GM18858 (cell line): ENCODE measurements around the gene PRSS33.
A peak's percentile ranks its signal among the peaks of the same experiment; 100 is the strongest.

ENCODE experiments used
- ATAC-seq: cut with Tn5 transposase; IDR thresholded peaks from one replicate; pipeline ENCODE4 v1.9.1; 2021; ENCODE audit not compliant: unreplicated experiment

Gene PRSS33

DNA sequence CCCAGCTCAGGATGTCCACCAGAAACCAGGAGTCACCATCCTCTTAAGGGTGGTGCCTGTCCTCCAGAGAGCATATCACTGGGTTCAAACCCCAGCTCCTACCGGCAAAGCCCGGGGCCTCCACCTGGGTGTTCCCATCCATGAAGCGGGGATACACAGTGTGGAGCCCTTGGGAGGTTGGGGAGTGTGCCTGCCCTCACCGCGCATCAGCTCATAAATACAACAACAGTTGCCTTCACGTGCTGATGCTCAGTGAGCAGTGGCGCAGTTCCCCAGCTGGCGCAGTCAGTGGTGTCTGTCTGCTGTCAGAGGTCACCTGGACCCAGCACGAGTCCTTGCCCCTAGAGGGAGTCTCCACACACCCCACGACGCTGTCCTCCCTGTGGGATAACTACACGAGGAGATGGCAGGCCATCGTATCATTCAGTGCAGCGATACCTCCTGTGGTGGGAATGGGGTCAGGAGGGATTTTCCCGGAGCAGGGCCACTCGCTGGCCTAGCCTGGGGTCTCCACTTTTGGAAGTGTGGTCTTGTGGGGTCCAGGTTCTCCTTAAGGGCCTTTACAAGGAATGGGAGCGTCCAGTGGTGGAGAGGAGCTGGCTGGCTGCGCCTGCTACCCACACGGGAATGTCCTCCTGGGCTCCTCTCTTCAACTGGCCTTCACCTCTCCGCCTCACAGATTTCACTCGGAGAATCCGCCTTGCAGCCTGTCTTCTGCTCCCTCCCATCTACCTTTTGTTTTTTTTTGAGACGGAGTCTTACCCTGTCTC lies 8.0 kb downstream of the PRSS33 start:
- ATAC-seq: no peak

DNA sequence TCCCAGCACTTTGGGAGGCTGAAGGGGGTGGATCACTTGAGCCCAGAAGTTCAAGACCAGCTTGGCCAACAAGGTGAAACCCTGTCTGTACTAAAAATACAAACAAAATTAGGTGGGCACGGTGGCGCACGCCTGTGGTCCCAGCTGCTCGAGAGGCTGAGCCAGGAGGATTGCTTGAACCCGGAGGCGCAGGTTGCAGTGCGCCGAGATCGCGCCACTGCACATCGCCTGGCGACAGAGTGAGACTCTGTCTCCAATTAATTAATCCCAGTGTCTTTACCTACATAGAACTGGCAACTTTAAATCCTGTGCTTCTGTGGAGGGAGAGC lies 8.8 kb downstream of the PRSS33 start:
- no peak for ATAC-seq

GRCh38 chr16:2777903-2778629 lies 9.3 kb downstream of the PRSS33 start:
- no peak for ATAC-seq

DNA sequence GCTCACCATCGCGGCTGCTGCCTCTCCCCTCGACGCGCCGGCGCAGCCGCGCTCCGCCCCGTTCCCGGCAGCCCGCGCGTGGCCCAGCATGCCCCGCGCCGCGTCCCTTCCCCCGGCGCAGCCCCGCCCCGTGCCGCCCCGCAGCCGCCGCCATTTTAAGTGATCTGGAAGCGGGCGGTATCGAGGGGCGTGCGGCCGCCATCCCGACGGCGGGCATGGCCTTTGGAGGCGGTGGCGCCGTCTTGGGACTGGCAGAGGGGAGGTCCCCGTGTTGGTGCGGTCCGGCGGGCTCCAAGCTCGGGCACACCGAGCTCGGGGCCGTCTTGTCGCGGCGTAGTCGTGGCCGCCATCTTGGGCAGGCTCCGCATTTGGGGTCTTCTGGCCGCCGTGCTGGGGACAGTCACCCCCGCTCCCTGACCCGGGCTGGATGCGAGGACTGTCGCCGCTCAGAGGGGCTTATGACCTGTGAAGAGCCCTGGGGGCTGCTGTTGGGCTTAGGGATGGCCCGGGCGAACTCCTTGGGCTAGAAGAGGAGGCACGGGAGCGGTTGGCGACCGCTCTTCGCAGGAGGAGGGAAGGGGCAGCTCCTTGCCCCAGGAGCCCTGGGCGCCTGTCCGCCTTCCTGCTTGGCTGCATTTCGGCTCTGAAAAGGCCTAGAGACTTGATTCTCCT lies 10.0 kb downstream of the PRSS33 start, which contains the start of gene ELOB:
ELOB (minus strand) TSS at position 50 of the 672 bp plus-strand sequence; CDS start at position 9, 41 bp downstream.
- peak; percentile 48 for ATAC-seq

- peak; percentile 21 for ATAC-seq
These were observed 10.7 kb downstream of the PRSS33 start for GRCh38 chr16:2776500-2777139.

DNA sequence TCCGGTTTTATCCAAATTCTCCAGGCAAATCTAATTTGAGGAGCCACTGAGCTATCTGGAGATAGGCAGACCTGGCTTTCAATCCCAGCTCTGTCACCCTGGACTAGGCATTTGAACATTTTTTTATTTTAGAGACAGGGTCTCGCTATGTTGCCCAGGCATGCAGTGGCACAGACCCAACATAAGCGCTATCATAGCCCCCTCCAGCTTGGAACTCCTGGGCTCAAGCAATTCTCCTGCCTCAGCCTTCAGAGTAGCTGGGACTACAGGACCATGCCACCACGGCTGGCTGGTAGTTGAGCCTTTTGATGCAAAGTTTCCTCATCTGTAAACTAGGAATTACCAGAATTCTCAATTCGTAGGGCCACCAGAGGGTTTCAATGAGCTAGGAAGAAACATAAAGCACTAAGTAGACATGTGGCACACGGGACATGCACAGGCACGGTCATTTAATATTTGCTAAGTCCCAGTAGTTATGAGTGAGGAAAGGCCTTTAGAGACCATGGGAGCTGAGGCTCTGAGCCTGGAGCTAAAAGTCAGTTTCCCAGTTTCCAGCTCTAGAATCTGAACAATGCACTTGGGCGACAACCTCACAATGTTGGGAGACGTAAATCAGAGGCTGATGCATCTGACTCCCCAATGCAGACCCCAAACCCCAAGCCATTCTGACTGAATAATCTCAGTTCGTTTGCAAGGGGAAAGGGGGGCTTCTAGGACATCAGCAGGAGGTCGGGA lies 11.4 kb downstream of the PRSS33 start:
- no peak for ATAC-seq

GRCh38 chr16:2775131-2775716 lies 12.1 kb downstream of the PRSS33 start:
- no peak for ATAC-seq

- ATAC-seq: no peak
These were observed 13.0 kb downstream of the PRSS33 start for GRCh38 chr16:2774161-2774891.

GRCh38 chr16:2773188-2773968 lies 14.0 kb downstream of the PRSS33 start:
- ATAC-seq: no peak

DNA sequence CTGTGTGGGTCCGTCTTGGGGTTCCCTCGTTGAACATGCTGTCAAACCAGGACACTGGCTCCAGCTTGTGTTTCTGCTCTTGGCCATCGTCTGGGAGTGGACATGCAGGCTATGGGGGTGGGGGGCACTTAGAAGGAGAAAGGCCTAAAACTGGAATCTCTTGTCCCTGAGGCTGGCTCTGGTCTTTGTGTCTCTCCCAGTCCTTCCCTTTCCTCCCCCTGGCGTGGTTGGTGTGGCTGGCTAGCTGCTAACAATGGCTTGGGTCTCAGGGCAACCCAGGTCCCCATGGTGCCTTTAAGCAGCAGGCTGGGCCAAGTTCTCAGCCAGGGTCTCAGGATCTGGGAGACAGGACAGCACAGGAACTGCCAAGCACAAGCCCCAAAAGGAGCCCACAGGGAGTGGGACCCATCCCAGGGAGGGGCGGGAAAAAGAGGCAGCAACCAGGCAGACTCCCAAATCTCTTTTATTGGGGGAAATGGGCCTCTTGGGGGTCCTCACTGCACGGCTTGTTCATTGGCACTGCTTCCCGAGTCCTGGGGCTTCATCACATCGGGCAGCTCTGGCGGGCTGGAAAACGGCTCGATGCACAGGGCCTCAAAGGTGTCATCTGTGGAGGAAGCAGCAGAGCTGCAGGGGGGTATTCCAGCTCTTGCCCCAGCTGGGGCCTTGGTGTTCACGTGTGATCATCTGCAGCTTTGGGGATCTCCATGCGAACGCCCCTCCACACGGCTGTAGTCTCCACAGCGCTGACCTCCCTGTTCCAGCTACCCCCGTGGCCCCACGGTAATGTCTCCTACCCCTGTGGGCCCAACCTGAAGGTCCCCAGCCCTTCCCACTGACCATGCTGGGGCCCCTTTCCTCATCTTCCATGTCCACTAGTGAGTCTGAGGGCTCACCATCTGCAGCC lies 15.6 kb downstream of the PRSS33 start:
- ATAC-seq: no peak

- no peak for ATAC-seq
These were observed 17.1 kb downstream of the PRSS33 start for GRCh38 chr16:2770057-2770951.

DNA sequence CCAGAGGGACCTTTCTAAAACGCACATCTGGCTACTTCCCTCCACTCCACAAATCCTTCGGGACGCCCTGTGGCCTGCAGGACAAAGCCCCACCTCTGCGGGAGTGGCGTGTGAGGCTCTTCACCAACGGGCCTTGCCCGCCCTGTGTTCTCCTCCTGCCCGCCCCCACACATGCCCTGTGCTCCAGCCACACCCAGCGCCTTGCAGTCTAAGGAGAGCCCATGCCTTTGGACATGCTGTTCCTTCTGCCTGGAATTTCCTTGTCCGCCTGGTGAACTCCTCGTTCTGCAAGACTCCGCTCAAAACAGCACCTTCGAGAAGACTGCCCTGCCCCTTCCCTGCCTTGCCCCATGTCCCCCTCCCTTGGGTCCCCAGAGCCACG lies 17.7 kb downstream of the PRSS33 start:
- no peak for ATAC-seq

DNA sequence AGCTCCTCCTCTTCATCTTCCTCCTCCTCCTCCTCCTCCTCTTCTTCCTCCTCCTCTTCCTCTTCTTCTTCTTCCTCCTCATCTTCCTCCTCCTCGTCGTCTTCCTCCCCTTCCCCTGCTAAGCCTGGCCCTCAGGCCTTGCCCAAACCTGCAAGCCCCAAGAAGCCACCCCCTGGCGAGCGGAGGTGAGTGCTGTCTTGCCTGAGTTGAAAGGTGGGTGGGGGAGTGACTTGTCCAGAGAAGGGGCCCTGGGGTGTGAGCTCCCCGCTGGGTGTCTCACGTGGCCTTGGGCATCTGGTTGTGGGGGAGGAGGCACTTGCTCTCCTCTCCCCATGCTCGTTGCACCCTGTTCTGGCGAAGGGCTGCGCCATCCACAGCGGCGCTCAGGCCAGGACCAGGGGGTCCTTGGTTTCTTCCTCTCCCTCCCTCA lies 18.2 kb downstream of the PRSS33 start:
- ATAC-seq: no peak

GRCh38 chr16:2768403-2769089 lies 18.8 kb downstream of the PRSS33 start:
- ATAC-seq: no peak

DNA sequence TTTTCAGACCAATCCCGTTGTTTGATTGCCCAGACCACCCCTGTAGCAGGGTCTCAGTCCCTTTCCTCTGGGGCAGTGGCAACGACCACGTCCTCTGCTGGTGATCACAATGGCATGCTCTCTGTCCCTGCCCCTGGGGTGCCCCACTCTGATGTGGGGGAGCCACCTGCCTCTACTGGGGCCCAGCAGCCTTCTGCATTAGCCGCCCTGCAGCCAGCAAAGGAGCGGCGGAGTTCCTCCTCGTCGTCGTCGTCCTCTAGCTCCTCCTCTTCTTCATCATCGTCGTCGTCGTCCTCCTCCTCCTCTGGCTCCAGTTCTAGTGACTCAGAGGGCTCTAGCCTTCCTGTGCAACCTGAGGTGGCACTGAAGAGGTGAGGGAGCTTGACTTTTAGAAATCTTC lies 19.5 kb downstream of the PRSS33 start:
- no peak for ATAC-seq

DNA sequence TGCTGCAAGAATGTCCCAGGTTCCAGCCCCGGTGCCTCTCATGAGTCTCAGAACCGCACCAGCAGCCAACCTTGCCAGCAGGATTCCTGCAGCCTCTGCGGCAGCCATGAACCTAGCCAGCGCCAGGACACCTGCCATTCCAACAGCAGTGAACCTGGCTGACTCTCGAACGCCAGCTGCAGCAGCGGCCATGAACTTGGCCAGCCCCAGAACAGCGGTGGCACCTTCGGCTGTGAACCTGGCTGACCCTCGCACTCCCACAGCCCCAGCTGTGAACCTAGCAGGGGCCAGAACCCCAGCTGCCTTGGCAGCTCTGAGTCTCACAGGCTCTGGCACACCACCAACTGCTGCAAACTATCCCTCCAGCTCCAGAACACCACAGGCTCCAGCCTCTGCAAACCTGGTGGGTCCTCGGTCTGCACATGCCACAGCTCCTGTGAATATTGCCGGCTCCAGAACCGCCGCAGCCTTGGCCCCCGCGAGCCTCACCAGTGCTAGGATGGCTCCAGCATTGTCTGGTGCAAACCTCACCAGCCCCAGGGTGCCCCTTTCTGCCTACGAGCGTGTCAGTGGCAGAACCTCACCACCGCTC lies 20.1 kb downstream of the PRSS33 start:
- no peak for ATAC-seq
